IPS DF 4.7 (cell line): ENCODE measurements around the gene LMF1.
"Not testable (repeated sequence)": the region's sequence is repeated elsewhere in the genome, so short reads cannot be mapped to it uniquely, and the experiment has no call there.

Experiments
- DNase-seq: peaks from one replicate; pipeline ENCODE4 v3.0.0-alpha.2; 2013; ENCODE audit warnings: low spot score; ENCODE audit errors: extremely low read depth

LMF1 gene

DNA sequence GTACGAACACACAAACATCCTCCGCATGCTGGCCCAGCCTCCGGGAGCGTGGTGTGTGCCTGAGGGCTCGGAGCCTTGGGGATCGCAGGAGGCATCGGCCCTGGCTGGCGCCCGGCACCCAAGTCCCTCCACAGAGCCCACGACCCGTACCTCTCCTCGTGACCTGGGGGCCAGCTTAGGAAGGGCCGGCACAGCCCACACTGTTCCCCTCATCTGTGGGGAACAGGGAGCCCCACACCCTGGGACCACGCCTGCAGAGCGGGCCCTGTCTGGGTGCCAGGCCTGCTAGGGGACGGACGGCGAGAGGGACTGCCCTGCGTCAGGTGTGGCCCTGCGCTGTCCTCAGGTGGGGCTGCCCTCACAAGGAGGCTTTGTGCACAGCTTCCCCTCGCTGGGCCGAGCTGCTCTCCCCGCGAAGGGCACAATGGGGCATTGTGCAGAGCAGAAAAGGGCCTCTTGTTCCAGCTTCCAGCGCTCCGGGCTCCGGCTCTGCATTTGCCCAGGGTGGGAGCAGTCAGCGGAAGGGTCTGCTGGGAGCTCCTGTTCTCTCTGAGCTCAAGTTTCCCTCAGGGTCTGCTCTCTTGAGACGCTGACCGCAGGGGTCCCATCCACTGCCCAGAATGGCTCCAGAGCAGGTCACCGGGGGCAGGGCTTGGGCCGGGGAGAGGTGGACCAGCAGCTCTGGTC lies 1.7 kb upstream of the LMF1 start:
- no peak for DNase-seq

DNA sequence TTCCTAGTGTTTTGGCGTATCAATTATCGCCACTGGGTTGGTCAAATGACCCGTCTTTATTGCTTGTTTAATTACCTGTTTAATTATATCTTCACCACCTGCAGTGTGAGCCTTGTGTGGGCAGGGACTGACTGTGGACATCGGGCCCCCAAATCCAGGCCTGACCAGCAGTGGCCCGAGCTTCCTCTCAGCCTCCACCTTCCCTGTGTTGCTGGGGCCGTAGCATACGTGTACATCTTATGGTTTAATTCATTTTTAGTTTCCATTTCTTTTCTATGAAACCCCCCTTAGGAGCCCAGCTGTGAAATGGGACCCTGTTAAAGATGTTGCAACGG lies 1.2 kb upstream of the LMF1 start:
- DNase-seq, result no peak

DNA sequence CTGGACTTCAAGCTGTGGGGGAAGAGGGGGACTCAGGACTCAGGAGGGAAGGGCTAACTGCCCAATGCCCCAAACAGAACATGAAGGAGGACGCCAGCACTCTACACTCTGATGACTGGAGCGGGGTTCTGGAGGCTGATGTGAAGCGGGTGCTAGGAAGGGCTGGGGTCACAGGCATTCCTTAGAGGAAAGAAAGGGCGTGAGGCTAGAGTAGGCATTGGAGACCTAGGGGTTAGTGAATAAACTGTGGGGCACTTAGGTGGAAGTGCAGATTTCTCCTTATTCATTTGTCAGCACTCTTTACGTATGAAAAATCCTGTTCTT lies 760 bp upstream of the LMF1 start:
- no peak for DNase-seq

DNA sequence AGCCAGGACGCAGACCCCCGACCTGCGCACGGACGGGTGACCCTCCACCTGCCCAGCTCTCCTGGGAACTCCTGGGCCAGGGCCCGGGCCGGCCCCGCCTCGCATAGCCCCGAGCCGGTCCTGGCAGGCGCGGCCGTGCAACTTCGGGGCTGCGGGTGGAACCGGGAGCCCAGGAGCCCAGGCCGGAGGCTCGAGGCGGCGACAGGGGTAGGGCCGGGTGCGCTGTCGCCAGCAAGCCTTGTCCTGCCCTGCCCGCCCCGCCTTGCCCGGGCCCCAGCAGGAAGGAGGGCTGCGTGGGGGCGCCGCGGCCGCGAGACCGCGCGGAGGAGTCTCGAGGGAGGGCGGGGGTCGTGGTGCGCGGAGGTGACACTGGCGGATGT lies 408 bp downstream of the LMF1 start:
- no peak for DNase-seq

DNA sequence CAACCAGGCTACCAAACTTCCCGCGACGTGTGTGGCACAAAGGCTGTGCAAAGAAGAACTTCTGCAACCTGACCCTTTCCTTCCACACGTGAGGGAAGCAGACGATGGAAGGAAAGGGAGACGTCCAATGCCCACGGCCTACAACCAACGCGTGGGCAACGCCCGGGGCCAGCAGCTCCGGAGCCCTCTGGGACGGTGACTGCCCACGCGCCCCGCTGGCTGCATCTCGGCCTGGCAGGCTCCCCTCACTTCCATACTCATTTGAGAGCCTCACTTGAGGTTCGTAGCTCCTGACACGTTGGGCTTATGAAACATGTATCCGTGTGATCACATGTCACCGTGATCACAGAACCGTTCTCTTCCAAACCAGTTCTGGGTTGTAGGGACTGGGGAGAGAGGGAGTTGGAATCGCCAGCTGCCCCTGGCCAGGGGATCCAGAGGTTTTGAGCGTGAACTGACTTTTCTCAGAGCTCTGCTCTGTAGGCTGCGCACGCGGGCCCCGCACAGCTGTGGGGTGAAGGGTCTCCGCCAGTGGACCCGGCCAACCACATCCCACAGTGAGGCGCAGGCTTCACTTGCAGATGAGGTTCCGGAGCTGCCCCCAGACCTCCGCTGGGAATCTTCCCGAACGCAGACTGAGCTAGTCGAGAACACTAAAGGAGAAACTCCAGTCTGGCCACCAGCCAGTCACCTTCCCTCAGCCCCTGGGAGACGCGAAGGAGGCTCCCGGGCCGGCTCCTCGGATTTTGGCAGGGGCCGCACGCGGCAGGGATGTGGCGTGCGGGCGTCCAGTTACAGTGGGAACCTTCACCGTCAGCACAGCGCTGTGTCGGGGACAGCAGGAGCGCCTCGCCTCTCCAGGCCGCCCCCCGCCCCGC lies 1.0 kb downstream of the LMF1 start:
- no peak for DNase-seq

DNA sequence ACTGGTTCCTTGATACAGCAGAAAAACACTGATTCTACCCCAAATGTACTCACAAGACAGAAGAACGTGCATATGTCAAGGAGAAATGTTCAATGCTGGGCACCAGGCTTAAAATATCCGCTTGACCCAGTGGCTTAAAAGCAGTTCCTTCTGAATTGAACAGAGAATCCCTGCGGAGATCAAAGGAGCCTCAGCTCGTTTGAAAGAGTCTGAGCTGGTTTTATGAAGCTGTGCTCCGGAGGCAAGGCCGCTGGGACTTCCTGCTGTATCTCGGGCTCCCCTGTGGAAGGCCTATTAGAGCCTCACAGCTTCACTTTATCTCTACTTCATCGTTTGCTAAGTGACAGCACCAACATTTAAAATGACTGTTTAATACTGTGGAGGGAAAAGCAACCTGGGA lies 2.2 kb downstream of the LMF1 start:
- DNase-seq, result no peak

DNA sequence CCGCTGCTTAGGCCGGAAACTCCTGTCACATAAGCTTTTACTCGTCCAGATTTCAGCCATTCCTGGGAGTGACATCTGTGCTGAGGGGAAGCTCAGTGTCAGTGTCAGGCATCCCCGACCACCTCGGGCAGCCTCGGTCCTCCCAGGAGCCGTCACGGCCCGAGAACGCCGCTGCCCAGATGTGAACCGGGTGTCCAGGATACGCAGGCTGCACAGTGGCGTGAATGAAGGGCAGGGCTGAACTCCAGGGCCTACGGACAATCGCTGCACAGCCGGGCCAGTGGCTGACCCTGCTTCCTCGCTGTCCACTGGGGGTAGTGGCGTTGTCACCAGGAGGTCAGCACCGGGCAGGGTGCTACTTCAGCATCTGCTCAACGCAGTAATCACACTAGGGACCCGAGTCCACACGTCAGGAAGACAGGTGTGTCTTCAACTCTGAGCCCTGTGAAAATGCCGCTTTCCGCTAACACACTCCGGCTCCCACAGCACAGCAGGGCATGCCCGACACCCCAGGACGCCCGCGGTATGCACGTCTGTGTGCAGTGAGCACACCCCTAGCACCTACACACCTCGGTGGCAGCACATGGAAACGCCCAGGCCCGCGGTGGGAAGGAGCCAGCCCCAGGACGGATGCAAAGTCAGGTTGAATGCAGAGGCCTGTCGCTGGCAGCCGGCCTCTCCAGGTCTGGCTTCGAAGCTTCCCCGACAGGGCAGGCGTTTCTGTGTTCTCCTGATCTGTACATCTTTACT lies 3.1 kb downstream of the LMF1 start:
- no peak for DNase-seq

DNA sequence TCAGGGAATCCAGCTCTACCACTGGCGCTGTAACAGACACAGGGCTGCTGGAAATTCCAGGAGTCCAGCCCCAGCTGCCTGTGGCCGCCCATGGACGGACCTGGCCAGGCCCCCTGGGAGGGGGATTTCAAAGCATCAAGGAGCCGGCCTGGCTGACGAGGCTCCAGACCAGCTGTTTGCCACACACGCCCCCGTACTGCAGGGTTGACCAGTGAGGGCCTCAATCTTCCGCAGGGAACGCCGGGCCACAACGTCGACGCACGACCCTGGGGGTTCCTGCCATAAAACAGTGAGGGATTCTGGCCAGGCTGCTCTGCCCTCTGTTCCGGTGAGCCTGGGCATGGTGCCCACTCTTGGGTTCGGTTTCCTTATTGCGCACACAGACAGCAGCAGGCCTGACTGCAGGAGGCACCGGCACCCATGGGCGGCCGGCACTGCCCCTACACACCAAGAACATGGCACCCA lies 3.7 kb downstream of the LMF1 start:
- DNase-seq, result no peak

DNA sequence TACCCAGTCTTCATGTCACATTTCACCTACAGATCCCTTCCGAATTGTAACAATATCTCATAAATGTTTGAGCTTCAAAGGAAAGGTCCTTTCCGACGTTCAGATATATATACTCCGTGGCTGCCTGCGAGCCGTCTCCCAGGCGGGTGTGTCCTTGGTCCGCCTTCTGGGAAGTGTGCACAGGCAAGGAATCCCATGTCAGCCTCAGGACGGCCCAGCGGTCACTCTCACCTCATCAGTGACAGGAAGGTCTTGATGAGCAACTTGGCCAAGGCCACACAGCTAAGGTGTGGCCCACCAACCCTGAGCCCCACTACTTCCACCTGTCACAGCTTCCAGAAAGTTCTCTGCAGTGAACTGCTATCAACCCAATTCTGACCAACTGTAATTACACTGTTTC lies 4.3 kb downstream of the LMF1 start:
- DNase-seq, result no peak

DNA sequence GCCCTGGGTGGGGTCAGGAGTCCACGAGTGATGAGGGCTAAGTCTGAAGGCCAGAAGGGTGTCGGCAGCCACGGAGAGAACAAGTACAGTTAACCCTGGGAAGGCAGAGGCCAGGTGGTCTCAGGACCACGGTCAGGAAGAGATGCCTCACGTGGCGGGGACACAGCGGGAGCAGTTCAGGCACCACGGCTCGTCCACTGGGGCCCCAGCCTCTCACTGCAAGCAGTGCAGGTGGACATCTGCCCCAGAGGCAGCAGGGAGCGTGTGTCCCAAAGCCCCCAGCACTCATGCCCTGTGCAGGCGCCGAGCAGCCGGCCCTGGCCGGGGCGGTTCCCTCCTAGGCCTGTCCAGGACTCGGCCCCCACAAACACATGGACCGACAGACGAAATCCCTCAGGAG lies 4.7 kb downstream of the LMF1 start:
- DNase-seq, result no peak

DNA sequence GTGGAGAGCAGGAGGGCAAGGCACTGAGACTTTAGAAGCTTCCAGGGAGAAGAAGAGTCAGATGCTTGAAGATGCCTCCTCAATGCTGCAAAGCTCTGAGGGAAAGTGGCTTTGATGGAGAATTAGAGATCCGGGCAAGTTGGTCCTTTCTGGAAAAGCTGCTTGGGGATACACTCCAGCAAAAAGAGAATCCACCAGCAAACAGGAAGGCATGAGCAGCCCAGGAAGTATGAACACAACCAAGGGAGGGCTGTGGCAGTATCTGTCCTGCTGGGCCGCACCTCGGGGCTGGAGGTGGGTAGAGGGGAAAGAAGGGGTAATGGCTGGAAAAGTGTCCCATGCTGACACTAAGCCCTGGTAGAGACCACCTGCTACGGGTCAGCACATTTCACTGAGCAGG lies 5.3 kb downstream of the LMF1 start:
- DNase-seq, result no peak

DNA sequence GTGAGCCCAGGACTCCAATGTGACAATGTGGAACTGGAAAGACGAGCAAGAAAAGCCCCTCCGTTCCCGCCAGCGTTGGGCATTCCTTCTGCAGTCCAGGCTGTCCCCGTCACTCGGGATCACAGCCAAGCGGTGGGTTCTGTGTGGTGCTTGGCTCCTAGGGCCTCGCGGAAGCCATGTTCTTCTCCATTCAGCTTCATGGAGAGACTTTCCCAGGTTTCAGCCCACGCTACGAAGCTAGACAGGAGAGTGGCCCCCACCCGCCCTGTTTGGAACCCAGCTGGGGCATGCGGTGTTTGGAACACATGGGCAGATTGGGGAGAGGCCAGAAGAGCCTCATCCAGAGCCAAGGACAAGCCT lies 5.8 kb downstream of the LMF1 start:
- no peak for DNase-seq

DNA sequence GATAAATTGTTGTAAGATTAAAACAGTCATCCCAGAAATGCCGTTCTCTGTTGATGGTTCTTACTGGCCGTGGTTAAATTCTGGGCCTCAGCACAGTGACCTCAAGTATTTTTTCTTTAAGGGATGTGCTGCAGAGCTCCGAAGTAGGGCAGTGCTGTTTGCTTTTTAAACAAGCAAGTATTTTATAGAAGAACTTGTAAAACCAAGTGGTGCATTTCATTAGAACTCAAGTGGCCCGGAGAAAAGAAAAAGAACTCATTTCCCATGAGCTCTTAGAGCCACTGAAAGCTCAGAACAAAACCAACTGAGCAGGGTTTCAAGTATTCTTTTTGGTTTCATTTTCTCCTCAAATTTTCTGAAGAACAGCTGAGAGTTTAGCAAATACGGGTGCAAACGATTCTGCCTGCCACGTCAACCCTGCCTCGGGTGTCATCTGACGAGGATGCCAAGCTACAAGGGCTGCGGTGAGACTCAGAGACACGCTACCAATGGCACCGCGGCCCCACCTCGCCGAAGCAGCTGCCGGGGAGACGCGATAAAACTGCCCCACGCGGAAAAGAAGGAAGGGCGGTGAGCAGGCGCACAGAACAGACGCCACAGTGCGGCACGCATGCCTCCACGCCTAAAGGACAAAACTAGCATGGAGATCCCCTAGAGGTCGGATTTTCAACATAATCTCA lies 6.3 kb downstream of the LMF1 start:
- no peak for DNase-seq

DNA sequence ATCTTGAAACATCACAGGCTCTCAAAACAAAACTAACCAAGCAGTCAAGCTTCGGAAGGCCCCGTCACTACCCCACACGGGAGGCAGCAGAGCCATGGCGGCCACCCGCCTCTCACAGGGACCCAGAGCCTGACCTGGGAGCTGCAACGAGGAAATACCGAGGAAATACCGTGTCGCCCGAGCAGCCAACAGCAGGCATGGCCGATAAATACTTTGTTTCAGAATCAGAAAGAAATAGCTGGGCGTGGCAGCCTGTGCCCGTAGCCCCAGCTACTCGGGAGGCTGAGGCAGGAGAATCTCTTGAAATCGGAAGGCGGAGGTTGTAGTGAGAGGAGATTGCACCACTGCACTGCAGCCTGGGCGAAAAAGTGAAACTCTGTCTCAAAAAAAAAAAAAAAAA lies 6.9 kb downstream of the LMF1 start:
- DNase-seq, result no peak

DNA sequence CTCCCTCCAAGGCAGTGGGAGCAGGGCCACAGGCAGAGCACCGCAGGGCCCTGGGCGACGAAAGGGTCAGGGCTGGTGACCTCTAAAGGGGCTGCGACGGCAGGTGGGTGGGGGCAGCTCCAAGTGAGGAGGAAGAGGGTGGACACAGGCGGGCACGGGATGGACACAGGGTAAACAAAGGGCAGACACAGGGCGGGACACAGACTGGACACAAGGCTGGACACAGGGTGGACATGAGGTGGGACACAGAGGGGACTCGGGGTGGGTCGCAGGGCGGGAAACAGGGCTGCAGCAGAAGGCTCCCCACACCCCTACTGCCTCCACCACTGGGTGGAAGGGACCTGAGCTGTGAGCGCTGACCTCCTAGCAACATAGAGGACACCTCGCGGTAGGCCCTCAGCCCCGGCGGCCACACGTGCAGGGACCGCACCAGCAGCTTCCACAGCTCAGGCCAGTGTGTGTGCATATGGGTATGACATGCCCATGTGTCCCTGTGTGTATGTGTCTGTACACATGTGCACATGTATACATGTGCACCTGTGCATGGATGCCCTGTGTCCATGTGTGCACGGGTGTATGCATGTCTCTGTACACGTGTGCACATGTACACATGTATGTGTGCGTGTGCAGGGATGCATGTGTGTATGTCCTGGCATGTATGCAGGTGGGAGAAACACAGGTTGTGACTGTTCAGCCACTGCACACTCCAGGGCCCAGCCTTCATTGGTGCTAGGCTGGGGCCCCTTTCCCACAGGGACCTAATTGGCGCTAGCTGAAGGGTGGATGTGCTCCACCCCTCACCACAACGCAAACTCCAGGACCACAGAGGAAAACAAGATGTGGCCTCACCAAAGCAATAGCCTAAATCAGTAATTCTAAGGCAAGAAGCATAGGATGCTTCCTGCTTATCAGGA lies 7.6 kb downstream of the LMF1 start:
- DNase-seq, result no peak

DNA sequence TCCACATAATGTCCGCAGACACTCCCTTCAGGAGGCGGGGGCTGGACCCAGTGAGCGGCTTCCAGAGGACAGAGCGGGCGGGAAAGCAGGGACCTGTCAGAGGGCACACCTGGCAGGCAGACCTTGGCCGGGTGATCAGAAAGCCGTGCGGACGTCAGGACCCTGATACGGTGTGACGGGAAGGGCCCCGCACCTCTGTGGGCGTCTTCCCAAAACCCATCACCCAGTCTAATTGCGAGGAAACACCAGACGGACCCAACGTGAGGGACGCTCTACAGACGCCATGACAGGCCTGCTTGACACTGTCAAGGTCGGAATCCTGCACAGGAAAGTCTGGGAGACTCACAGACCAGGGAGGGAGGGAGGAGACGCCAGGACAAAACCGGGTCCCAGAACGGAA lies 8.4 kb downstream of the LMF1 start:
- DNase-seq, result no peak

DNA sequence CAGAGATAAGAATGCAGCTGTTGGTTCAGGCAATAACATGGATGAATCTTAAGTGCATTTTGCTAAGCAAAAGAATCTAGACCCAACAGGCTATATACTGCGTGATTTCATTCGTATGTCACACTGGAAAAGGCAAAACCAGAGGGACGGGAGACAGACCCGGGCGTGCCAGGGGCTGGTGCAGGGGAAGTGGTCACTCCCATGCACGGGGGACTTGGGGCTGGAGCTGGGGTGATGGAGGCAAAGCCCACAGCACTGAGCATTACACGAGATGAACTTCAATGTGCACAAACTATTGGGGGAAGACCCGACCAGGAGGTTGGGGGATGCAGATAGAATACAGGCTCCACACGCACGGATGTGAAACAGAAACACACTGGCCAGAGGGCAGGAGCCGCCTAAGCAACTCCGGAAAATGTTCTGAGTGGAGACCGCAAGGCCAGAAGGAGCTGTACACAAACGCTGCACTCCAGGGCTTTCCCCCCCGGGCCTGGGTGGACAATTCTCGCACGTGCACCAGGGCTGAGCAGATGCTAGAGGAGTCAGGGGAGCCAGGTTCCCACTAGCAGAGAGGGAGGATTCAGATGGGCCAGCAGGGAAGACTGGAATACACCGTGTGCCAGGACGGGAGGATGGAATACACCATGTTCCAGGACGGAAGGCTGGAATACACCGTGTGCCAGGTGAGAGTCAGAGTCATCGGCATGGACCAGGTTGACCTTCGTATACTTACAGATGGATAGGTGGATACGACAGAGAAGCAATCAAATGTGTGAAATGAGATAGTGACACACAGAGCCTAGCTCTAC lies 11.3 kb downstream of the LMF1 start:
- DNase-seq, result no peak

DNA sequence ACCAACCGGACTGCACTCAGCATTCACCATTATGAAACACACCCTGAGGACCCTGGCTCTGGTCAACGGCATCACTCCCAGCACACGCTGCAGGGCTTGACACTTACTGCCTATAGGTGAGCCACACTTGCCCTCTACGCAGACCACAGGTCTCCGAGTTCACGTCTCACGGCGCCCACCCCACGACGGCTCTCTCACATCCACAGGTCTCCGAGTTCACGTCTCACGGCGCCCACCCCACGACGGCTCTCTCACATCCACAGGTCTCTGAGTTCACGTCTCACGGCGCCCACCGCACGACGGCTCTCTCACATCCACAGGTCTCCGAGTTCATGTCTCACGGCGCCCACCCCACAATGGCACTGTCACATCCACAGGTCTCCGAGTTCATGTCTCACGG lies 15.0 kb downstream of the LMF1 start:
- not testable (repeated sequence) for DNase-seq

DNA sequence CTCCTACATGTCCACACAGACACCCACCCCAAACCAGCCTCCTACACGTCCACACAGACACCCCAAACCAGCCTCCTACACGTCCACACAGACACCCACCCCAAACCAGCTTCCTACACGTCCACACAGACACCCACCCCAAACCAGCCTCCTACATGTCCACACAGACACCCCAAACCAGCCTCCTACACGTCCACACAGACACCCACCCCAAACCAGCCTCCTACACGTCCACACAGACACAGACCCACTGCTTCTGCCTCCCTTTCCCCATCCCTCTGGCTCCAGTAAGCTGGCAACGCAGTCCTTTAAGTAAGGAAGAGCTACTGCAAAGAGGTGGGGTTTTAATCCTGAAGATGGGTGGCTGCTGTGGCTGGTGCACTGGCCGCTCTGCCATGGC lies 17.0 kb downstream of the LMF1 start:
- not testable (repeated sequence) for DNase-seq

DNA sequence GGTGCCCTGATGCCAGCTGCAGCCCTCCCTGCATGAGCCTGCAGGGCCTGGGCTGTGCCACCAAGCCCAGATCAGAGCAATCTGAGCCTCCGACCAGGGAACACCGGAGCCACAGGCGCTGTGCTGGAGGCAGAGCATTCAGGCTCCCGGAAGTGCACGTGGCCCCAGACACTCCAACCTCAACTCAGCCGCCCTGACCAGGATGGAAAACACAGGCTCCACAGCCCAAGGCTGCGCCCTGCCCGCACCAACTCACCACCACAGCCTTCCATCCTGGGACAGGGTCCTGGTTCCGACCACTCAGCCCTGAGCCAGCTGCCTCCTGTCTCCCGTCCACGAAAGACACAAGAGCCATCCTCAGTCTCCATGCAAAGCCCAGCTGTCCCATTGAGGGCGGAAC lies 18.5 kb downstream of the LMF1 start:
- DNase-seq, result no peak
